RPMI8226 (cell line): ENCODE data around the gene TMEM169.
"Not testable (repeated sequence)": the region's sequence is repeated elsewhere in the genome, so short reads cannot be mapped to it uniquely, and the experiment has no call there.

Source experiments
- DNase-seq: peaks from one replicate; pipeline ENCODE4 v3.0.0-alpha.2; 2015

TMEM169 gene

DNA sequence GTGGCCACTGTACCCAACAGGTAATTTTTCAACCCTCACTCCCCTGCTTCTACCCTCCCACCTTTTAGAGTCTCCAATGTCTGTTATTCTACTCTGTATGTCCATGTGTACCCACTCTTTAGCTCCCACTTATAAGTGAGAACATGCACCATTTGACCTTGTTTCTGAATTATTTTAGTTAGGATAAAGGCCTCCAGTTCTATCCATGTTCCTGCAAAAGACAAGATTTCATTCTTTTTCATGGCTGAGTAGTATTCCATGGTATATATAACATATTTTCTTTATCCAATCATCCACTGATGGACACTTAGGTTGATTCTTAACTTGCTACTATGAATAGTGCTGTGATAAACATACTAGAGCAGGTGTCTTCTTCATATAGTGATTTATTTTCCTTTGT, 9.2 kb upstream of the TMEM169 start:
- no peak for DNase-seq

GRCh38 chr2:216073773-216074172, 7.9 kb upstream of the TMEM169 start:
- DNase-seq = no peak

GRCh38 chr2:216074380-216074779, 7.3 kb upstream of the TMEM169 start:
- no peak for DNase-seq

GRCh38 chr2:216074794-216075193, 6.9 kb upstream of the TMEM169 start:
- DNase-seq = no peak

DNA sequence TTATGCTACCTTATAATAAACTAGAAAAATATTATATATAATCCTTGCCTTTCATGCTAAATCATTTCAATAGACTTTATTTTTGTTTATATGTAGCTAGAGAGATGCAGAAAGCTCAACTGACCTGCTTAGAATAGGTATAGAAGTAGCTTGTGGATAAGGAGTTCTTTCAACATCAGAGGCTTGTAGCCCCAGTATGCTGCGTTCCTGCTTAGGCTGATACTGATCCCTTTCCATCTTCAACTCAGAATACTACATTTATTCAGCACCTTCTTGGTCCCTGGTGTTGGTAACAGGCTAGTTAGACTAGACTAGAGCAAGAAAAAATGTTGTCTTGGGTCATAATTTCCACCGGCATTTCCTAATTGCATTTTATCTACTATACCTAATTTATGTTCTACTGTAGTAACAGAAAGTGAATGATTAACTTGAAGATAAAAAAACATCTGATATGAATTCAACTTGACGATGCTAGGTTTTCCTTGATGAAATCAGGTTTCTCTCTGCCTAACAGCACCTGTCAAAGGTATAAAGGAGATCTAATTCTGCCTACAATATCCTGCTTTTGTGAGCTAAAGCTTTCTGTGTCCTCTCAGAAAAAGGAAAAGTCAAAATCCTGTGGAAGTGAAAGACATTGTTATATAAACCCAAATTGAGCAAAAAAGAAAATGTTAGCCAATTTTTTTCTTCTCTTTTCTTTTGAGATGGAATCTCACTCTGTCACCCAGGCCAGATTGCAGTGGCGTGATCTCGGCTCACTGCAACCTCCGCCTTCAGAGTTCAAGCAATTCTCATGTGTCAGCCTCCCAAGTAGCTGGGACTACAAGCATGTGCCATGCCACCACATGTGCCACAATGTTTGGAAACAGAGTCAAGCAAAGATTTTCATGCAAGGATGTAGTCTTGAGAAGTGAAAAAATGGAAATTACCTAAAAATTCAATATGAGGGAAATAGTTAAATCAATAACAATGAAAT, 5.9 kb upstream of the TMEM169 start:
- DNase-seq = no peak

GRCh38 chr2:216078776-216079175, 2.9 kb upstream of the TMEM169 start:
- DNase-seq = no peak

DNA sequence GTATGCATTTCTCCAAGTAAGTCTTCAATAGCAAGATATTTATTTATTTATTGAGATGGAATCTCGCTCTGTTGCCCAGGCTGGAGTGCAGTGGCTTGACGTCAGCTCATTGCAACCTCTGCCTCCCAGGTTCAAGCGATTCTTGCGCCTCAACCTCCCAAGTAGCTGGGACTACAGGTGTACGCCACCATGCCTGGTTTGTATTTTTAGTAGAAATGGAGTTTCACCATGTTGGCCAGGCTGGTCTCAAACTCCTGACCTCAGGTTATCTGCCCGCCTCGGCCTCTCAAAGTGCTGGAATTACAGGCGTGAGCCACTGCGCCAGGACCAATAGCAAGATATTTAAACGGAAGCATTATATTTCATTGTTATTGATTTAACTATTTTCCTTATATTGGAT, 1.7 kb upstream of the TMEM169 start:
- not testable (repeated sequence) for DNase-seq

DNA sequence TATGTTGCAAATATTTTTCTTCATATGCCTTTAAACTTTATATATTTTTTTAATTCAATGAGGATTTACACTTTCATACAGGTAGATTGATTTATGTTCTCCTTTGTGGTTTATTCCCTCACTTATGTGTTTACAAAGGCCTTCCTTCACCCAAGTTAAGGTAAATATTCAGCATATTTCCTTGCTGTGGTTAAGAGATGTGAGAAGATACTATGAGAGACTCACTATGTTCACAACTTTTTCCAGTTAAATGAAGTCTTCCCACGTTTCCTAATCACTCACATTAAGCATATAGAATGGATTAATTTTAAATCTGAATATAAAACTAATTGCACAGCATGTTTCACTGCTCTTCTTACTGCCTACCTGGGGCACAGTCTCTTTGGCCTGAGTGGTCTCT, 707 bp upstream of the TMEM169 start:
- DNase-seq = no peak

- no peak for DNase-seq
Observed at GRCh38 chr2:216082117-216082711, 495 bp downstream of the TMEM169 start.

GRCh38 chr2:216082805-216083204, 1.1 kb downstream of the TMEM169 start:
- DNase-seq = no peak

DNA sequence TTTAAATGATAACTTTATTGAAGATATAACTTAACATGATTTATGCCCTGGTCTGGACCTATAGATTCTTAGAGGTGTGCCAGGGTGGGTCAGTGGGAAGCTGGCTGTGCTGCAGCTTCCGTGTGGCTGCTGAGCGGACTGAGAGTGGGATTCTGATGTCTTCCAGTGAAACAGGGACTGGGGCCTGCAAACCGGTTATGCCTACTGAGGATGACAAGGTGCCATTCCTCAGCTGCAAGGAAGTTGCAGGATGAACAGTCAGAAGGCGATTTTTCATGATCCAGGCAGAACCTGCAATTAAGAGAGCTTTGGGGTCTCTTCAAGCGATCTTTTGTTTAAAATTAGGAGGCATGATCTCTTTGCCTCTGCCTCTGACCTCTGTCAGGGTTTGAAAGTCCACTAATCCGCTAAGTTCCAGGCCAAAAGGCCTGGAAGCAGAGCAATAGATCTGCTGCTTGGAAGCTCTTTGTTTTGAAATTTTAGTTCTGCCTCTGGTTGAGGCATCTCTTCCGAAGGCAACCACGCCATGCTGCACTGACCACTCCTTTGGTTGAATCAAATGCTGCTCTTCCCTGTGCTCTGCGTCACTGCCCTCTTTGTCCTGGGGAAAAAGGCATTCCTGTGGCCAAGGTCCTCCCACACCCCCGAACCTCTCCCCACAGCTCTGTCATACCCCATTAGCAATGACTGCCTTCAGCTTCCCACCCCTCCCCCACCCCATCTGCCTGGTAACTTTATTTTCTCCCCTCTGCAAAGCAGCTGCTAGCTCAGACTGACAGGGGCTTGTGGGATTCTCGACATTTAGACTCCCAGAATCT, 2.0 kb downstream of the TMEM169 start:
- DNase-seq = no peak

DNA sequence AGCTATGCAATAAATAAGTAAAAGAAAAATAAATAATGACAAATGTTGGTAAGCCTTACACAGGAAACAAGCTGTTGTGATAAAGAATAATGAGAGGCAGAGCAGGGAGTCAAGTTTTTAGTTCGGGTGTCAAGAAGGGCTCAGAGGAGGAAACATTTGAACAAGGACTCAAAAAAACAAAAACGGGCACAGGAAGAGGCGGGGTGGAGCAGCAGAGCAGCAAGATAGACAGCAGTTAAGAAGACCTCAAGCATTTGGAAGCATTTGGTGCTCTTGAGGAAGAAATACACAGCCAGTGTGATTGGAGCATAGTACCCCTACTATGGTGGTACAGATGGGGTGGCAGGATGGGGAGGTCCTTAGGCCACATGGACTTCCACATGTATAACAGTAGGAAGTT, 2.8 kb downstream of the TMEM169 start:
- DNase-seq = no peak

GRCh38 chr2:216086207-216086893, 4.6 kb downstream of the TMEM169 start:
- DNase-seq = no peak

DNA sequence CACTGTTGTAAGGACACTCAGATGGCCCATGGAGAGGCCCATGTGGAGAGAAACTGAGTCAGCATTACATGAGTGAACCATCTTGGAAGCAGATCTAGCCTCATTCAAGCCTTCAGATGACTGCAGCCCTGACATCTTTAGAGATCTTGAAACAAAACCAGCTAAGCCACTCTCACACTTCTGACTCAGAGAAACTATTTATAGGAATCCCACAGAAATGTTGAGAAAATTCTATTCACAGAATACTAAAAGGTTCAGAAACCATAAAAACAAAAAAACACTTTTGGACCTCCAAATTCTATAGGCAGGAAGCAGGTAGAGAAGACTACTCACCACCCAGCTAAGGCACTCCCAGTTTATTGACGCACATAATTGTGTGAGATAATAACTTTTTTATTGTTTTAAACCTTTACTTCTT, 8.7 kb downstream of the TMEM169 start:
- no peak for DNase-seq

GRCh38 chr2:216092646-216093045, 10.9 kb downstream of the TMEM169 start:
- no peak for DNase-seq

DNA sequence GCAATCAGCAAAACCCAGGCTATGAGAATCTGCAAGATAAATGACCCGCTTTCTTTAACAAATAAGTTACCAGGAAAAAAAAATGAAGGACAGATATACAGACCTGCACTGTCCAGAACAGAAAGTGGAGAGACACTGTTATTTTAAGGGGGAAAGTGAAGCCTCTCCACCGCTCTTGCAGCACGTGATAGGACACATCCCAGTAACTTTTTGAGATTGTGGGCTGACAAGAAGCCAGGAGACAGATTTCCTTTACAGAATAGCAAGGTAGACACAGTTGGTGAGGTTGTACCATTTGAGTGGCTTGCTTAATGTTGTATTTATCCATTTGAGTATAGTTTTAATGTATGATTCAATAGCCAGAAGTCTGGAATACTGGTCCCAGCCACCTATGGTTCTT, 13.0 kb downstream of the TMEM169 start:
- DNase-seq = no peak

DNA sequence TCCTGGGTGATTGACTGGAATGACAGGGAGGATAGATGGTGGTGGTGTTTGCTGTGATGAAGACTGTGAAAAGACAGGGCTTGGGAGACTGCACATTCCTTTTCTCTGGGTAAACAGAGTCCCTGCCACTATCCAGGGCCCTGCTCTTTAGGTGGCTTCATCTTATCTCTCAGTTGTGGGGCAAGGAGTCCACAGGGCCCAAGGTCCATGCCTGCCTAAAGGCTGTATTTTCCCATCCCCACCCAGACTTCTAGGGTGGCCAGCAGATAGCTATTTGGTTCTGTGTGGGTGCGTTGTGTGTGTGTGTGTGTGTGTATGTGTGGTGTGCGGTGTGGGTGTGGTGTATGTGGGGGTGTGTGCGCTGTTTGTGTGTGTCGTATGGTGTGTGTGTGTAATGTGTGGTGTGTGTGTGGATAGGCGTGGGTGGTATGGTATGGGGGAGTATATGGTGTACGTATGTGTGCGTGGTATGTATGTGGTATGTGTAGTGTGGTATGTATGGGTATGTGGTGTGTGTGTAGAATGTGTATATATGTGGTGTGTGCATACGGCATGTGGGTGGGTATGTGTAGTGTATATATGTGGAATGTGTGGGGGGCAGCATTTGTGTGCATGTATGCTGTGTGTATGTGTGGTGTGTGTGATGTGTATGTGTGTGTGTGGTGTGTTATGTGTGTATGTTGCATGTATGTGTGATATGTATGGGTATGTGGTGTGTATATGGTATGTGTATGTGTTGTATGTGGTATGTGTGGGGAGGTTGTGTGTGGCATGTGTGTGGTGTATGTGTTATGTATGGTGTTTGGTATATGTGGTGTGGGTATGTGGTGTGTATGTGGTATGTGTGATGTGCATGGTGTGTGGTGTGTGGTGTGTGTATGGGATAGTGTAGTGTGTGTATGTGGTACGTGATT, 17.0 kb downstream of the TMEM169 start:
- no peak for DNase-seq

DNA sequence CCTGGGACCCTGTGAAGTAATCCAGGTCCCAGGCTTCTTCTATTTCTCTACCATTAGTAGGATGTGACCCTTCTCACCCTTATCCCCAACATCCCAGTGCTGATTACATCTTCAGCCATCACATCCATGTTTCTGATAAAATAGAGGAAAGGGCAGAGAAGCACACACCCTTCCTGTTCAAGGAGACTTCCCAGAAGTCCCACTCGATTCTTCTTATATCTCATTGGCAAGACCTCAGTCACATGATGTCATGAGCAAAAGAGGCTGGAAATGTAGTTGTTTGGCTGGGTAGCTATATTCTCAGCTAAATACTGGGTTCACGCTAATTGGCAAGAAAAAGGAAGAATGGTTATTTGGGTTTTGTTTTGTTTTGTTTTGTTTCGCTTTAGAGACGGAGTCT, 19.4 kb downstream of the TMEM169 start:
- DNase-seq = no peak

GRCh38 chr2:216103213-216103612, 21.5 kb downstream of the TMEM169 start:
- DNase-seq = no peak

GRCh38 chr2:216104691-216105090, 23.0 kb downstream of the TMEM169 start:
- no peak for DNase-seq

GRCh38 chr2:216107320-216107719, 25.6 kb downstream of the TMEM169 start:
- no peak for DNase-seq

DNA sequence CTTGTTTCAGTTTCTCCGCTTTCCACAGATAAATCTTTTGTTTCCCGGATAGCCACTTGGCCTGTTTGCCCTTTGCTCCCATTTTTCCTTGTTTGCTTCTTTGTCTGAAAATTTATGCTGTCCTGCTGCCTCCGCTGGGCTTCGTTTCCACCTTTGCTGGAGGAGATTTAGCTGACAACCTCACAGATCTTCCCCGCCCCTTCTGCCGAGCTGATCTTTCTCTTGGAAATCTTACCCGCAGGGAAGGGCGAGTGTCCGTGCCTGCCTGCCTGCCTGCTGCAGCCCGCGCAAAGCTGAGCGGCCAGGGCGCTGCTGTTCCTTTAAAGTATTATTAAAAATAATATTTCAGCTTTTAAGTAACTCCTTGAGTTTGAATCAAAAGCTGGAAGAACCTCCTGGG, 26.0 kb downstream of the TMEM169 start:
- no peak for DNase-seq
